Smooth muscle cell (in vitro differentiated cells): Measurements from ENCODE around the gene HOXD11. TPM values are rescaled to one million over a fixed set of nuclear protein-coding genes. Genes with fewer than 3 reads are reported as not detected.
A peak's percentile ranks its signal among the peaks of the same experiment; 100 is the strongest.

Experiments used
- DNase-seq: peaks from one replicate; lab custom pipeline; 2025; ENCODE audit not compliant: unreplicated experiment; lab: John Stamatoyannopoulos, UW
- H2AFZ ChIP-seq: fragments of 200-600 bp; sonication (generic); 2 replicates; pipeline ENCODE4 v1.6.0; 2016; ENCODE audit warnings: antibody characterized with exemption, low read depth, mild to moderate bottlenecking
- H3F3A ChIP-seq: fragments of 200-600 bp; sonication (generic); 2 replicates; pipeline ENCODE4 v1.6.0; 2017; ENCODE audit warnings: antibody characterized with exemption, low read depth
- H3K27ac ChIP-seq: fragments of 200-600 bp; sonication (generic); 2 replicates; pipeline ENCODE4 v1.5.1; 2016; ENCODE audit warnings: low read depth, mild to moderate bottlenecking
- H3K27me3 ChIP-seq: fragments of 200-600 bp; sonication (generic); 2 replicates; pipeline ENCODE4 v1.6.1; 2016; ENCODE audit warnings: low read depth, mild to moderate bottlenecking
- H3K36me3 ChIP-seq: fragments of 200-600 bp; sonication (generic); 2 replicates; pipeline ENCODE4 v1.5.1; 2016; ENCODE audit warnings: low read depth
- H3K4me1 ChIP-seq: fragments of 200-600 bp; sonication (generic); 2 replicates; pipeline ENCODE4 v1.5.1; 2016; ENCODE audit warnings: low read depth
- H3K4me2 ChIP-seq: fragments of 200-600 bp; sonication (generic); 2 replicates; pipeline ENCODE4 v1.6.0; 2016; ENCODE audit warnings: mild to moderate bottlenecking
- H3K4me3 ChIP-seq: fragments of 200-600 bp; sonication (generic); 2 replicates; pipeline ENCODE4 v1.5.1; 2016; ENCODE audit warnings: mild to moderate bottlenecking
- H3K79me2 ChIP-seq: fragments of 200-600 bp; sonication (generic); 2 replicates; pipeline ENCODE4 v1.6.0; 2016; ENCODE audit warnings: low read depth, mild to moderate bottlenecking
- H3K9ac ChIP-seq: fragments of 200-600 bp; sonication (generic); 2 replicates; pipeline ENCODE4 v1.6.0; 2016; ENCODE audit warnings: low read depth
- H3K9me3 ChIP-seq: fragments of 200-600 bp; sonication (generic); replicated peaks from 2 replicates; pipeline ENCODE4 v1.5.1; 2016; ENCODE audit warnings: low read depth
- H4K20me1 ChIP-seq: fragments of 200-600 bp; sonication (generic); 2 replicates; pipeline ENCODE4 v1.6.0; 2016; ENCODE audit warnings: low read depth
- CTCF ChIP-seq: fragments of 200-600 bp; sonication (generic); IDR thresholded peaks from 2 replicates; pipeline ENCODE4 v1.5.1; 2017; ENCODE audit warnings: borderline replicate concordance, mild to moderate bottlenecking, antibody characterized with exemption; ENCODE audit not compliant: insufficient read depth, poor library complexity, severe bottlenecking
- WGBS: methylation state at CpG from one replicate; pipeline ENCODE4 v1.1.7; 2016; ENCODE audit warnings: low lambda C conversion rate; 5-methylcytosine and 5-hydroxymethylcytosine counted together
- microRNA counts: library from miRNA; unstranded; fragments of <30 nt; microRNA quantifications from one replicate; lab custom pipeline; 2016
- microRNA-seq: library from miRNA; unstranded; fragments of <30 nt; microRNA quantifications from one replicate; pipeline ENCODE4, GENCODE V29; 2016; ENCODE audit warnings: borderline number of aligned reads
- polyA plus RNA-seq: library from polyadenylated mRNA; unstranded; fragments of >200 nt; fragmentation: Nextera tagmentation; extraction: Ambion mirVana; gene quantifications from 2 replicates; pipeline ENCODE4 v1.2.1, GENCODE V29; 2016
- small RNA-seq: library from RNA; depleted of rRNA; stranded (forward); fragments of <200 nt; gene quantifications from one replicate; pipeline ENCODE3, GENCODE V24; 2014
- total RNA-seq: library from RNA; depleted of rRNA; stranded (reverse); fragments of >200 nt; gene quantifications from 2 replicates; pipeline ENCODE4 v1.2.3, GENCODE V29; 2014

Gene HOXD11
- total and polyA plus RNA-seq, 2 experiments from 2014 or later, result 4.4 to 7.9 TPM

- H3K36me3 ChIP-seq, result no peaks in the 10 kb centered on the region
- H2AFZ ChIP-seq, result no peak overlapping the region
- DNase-seq, result no peak
- no peak overlapping the region for H3K9ac ChIP-seq
- WGBS, result 3% methylated on average over 42 of the region's 43 CpGs
- no peaks in the 10 kb centered on the region for H3K79me2 ChIP-seq
- H3K9me3 ChIP-seq, result no peaks in the 10 kb centered on the region
- peak overlapping the region; percentile 75 for H3K4me2 ChIP-seq
- peak overlapping the region; percentile 21 for H3K4me3 ChIP-seq
- TF ChIP-seq CTCF, result no peak
- H3K27me3 ChIP-seq, result peaks cover 100% of the 10 kb centered on the region
- H3F3A ChIP-seq, result no peaks in the 10 kb centered on the region
- H4K20me1 ChIP-seq, result peaks cover 4% of the 10 kb centered on the region
- H3K27ac ChIP-seq, result no peak overlapping the region
- peaks cover 11% of the 10 kb centered on the region for H3K4me1 ChIP-seq
These were observed 50.6 kb downstream of the HOXD11 start for GRCh38 chr2:176157499-176158185.

DNA sequence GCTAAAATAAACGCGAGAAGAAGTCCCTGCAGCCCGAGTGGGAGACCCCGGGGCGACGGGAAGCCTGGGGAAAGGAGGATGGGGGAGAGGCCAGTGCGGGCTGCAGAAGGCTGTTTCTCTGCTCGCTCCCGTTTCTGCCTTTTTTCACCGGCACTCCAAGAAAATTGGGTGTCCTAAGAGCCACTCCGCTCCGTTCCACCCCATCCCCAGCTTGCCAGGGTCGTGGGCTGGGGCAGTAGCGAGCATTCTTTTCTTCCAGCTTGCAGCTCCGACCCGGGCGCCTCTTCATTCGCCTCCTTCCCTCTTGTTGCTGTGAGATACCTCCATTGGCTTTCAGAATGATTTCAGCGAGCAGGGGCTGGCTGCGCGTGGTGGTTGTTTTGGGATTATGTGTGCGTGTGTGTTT lies 51.1 kb downstream of the HOXD11 start:
- no peak for DNase-seq
- Histone ChIP-seq H3K79me2 (no peaks in the 10 kb centered on the region), H3K9me3 (no peaks in the 10 kb centered on the region), H3K4me3 (peak overlapping the region; percentile 21), H3K4me2 (peak overlapping the region; percentile 75), H4K20me1 (peaks cover 4% of the 10 kb centered on the region), H3K4me1 (peaks cover 11% of the 10 kb centered on the region), H2AFZ (no peak overlapping the region), H3K27ac (no peak overlapping the region), H3K27me3 (peaks cover 100% of the 10 kb centered on the region), H3K36me3 (no peaks in the 10 kb centered on the region), H3K9ac (no peak overlapping the region), H3F3A (no peaks in the 10 kb centered on the region)
- no peak for TF ChIP-seq CTCF
- 5% methylated on average over 22 of the region's 22 CpGs for WGBS

GRCh38 chr2:176158855-176159662 lies 52.0 kb downstream of the HOXD11 start:
- H4K20me1 ChIP-seq, result peaks cover 4% of the 10 kb centered on the region
- peaks cover 100% of the 10 kb centered on the region for H3K27me3 ChIP-seq
- WGBS, result 8% methylated on average over 37 of the region's 39 CpGs
- H3K9ac ChIP-seq, result no peak overlapping the region
- H3K36me3 ChIP-seq, result no peaks in the 10 kb centered on the region
- H3K27ac ChIP-seq, result no peak overlapping the region
- no peaks in the 10 kb centered on the region for H3K9me3 ChIP-seq
- no peak overlapping the region for H2AFZ ChIP-seq
- no peak for TF ChIP-seq CTCF
- H3K79me2 ChIP-seq, result no peaks in the 10 kb centered on the region
- no peak for DNase-seq
- H3K4me3 ChIP-seq, result no peak overlapping the region
- H3K4me2 ChIP-seq, result peak overlapping the region; percentile 83
- H3F3A ChIP-seq, result no peaks in the 10 kb centered on the region
- H3K4me1 ChIP-seq, result peaks cover 11% of the 10 kb centered on the region

MicroRNAs encoded within 50 kb of the gene (microRNA counts, 767-probe panel; counts per million panel counts)
- microRNA hsa-miR-10b-5p (lab: Ali Mortazavi, UCI), result 183 counts per million

Small RNA genes within 50 kb of the gene (microRNA-seq; reads per million reads assigned to microRNA genes)
- 507 reads per million, percentile 74 among the genes with 10 or more reads in this experiment for gene MIR10B

Small RNA genes within 50 kb of the gene (small RNA-seq; reads per million reads assigned to genes)
- 911 reads per million, percentile 100 among the genes with 10 or more reads in this experiment for gene MIR10B

Other genes starting within 250 kb of the HOXD11 start
- 38.5 and 51.4 TPM in 2 replicates for gene LNPK, start 105.0 kb upstream of the HOXD11 start, total RNA-seq
- 14.4 and 23.4 TPM in 2 replicates for gene LNPK, start 105.0 kb upstream of the HOXD11 start, polyA plus RNA-seq
- 0.04 TPM in 1 of 2 replicates, not detected in the other for gene EVX2, start 23.3 kb upstream of the HOXD11 start, total RNA-seq
- gene EVX2, start 23.3 kb upstream of the HOXD11 start, polyA plus RNA-seq, result not detected in 2 replicates
- 0.31 and 1.9 TPM in 2 replicates for gene HOXD13, start 14.6 kb upstream of the HOXD11 start, total RNA-seq
- gene HOXD13, start 14.6 kb upstream of the HOXD11 start, polyA plus RNA-seq, result 0.45 and 1.9 TPM in 2 replicates
- gene HOXD12, start 7.5 kb upstream of the HOXD11 start, total RNA-seq, result 0.54 TPM in 1 of 2 replicates, not detected in the other
- not detected in 2 replicates for gene HOXD12, start 7.5 kb upstream of the HOXD11 start, polyA plus RNA-seq
- gene HOXD10, start 9.5 kb downstream of the HOXD11 start, total RNA-seq, result 6.7 and 9.9 TPM in 2 replicates
- 10.6 and 11.4 TPM in 2 replicates for gene HOXD10, start 9.5 kb downstream of the HOXD11 start, polyA plus RNA-seq
- gene HOXD9, start 15.4 kb downstream of the HOXD11 start, total RNA-seq, result 0.45 and 0.49 TPM in 2 replicates
- gene HOXD9, start 15.4 kb downstream of the HOXD11 start, polyA plus RNA-seq, result 1.4 and 2.2 TPM in 2 replicates
- 0.13 and 2.0 TPM in 2 replicates for gene HOXD8, start 22.4 kb downstream of the HOXD11 start, total RNA-seq
- gene HOXD8, start 22.4 kb downstream of the HOXD11 start, polyA plus RNA-seq, result not detected in 2 replicates
- 0.09 TPM in 1 of 2 replicates, not detected in the other for gene HOXD4, start 44.3 kb downstream of the HOXD11 start, total RNA-seq
- not detected in 2 replicates for gene HOXD4, start 44.3 kb downstream of the HOXD11 start, polyA plus RNA-seq
- 0.63 TPM in 1 of 2 replicates, not detected in the other for gene HOXD3, start 50.0 kb downstream of the HOXD11 start, total RNA-seq
- gene HOXD3, start 50.0 kb downstream of the HOXD11 start, polyA plus RNA-seq, result not detected in 2 replicates
- gene HOXD1, start 81.4 kb downstream of the HOXD11 start, total RNA-seq, result not detected in 2 replicates
- gene HOXD1, start 81.4 kb downstream of the HOXD11 start, polyA plus RNA-seq, result not detected in 2 replicates
- gene MTX2, start 162.2 kb downstream of the HOXD11 start, total RNA-seq, result 27.7 and 36.2 TPM in 2 replicates
- gene MTX2, start 162.2 kb downstream of the HOXD11 start, polyA plus RNA-seq, result 39.2 and 41.3 TPM in 2 replicates